SK-N-SH (cell line): ENCODE results near the gene CRB3. TPM values are rescaled to one million over a fixed set of nuclear protein-coding genes. Genes with fewer than 3 reads are reported as not detected.

ENCODE experiments used
- CTCF ChIA-PET: fragments of 300-600, 350-600 bp; formaldehyde crosslinking; extraction: SDS; loops from one replicate; lab custom pipeline; 2021; lab: Yijun Ruan, JAX
- POLR2A ChIA-PET: fragments of 350-600 bp; sonication (Branson Sonifier 250); formaldehyde crosslinking; extraction: SDS; loops from one replicate; lab custom pipeline; 2020; ENCODE audit warnings: antibody characterized with exemption, inconsistent platforms; lab: Yijun Ruan, JAX
- DNase-seq: peaks from one replicate; pipeline ENCODE4 v3.0.0; 2012
- H2AFZ ChIP-seq: fragments of 200-600 bp; sonication (generic); 2 replicates; pipeline ENCODE4 v1.8.1; 2016; ENCODE audit warnings: antibody characterized with exemption, mild to moderate bottlenecking, low read depth
- H3F3A ChIP-seq: fragments of 200-600 bp; sonication (generic); replicated peaks from 2 replicates; pipeline ENCODE3; 2016; ENCODE audit warnings: antibody characterized with exemption, mild to moderate bottlenecking; ENCODE audit not compliant: insufficient read depth
- H3K27ac ChIP-seq, 2 experiments: fragments of 200-500 bp in 1 of 2; fragments of 200-600 bp in 1 of 2; sonication (Bioruptor generic) in 1 of 2; sonication (generic), shearing (Covaris generic) in 1 of 2; 2 replicates each; pipeline versions ENCODE4 v1.5.1 to v1.6.1; 2014 to 2016; ENCODE audit warnings: low read depth in 2 of 2, inconsistent platforms in 1 of 2, low read length in 1 of 2, mild to moderate bottlenecking in 1 of 2, mixed read lengths in 1 of 2
- H3K27me3 ChIP-seq: fragments of 200-600 bp; sonication (generic), shearing (Covaris generic); 2 replicates; pipeline ENCODE4 v1.6.1; 2016; ENCODE audit warnings: mixed run types; ENCODE audit not compliant: insufficient read depth
- H3K36me3 ChIP-seq, 2 experiments: fragments of 200-500 bp in 1 of 2; fragments of 200-600 bp in 1 of 2; sonication (Bioruptor generic) in 1 of 2; sonication (generic) in 1 of 2; replicated peaks in 1 of 2; 2 replicates each; pipeline versions ENCODE3 to v1.5.1; 2014 to 2016; ENCODE audit warnings: low read length in 1 of 2, mild to moderate bottlenecking in 1 of 2; ENCODE audit not compliant: insufficient read depth in 2 of 2, control insufficient read depth in 1 of 2
- H3K4me1 ChIP-seq, 2 experiments: fragments of 200-500 bp in 1 of 2; fragments of 200-600 bp in 1 of 2; sonication (Bioruptor generic) in 1 of 2; sonication (generic), shearing (Covaris generic) in 1 of 2; 2 replicates each; pipeline versions ENCODE4 v1.5.1 to v1.6.1; 2014 to 2016; ENCODE audit warnings: low read depth in 1 of 2, low read length in 1 of 2, mixed run types in 1 of 2; ENCODE audit not compliant: insufficient read depth in 2 of 2, control insufficient read depth in 1 of 2
- H3K4me2 ChIP-seq: fragments of 200-600 bp; sonication (generic), shearing (Covaris generic); 2 replicates; pipeline ENCODE4 v1.6.1; 2017; ENCODE audit warnings: mixed run types
- H3K4me3 ChIP-seq, 2 experiments: fragments of 200-500 bp in 1 of 2; fragments of 200-600 bp in 1 of 2; sonication (Bioruptor generic) in 1 of 2; sonication (generic), shearing (Covaris generic) in 1 of 2; 2 replicates each; pipeline versions ENCODE4 v1.5.1 to v1.8.1; 2014 to 2016; ENCODE audit warnings: low read depth in 2 of 2, inconsistent platforms in 1 of 2, low read length in 1 of 2, mild to moderate bottlenecking in 1 of 2, mixed read lengths in 1 of 2, moderate library complexity in 1 of 2
- H3K79me2 ChIP-seq: fragments of 200-600 bp; sonication (generic); 2 replicates; pipeline ENCODE4 v1.8.1; 2017; ENCODE audit warnings: mild to moderate bottlenecking; ENCODE audit not compliant: insufficient read depth
- H3K9ac ChIP-seq: fragments of 200-600 bp; sonication (generic); 2 replicates; pipeline ENCODE4 v1.6.1; 2017; ENCODE audit warnings: mixed run types
- H3K9me2 ChIP-seq: fragments of 200-600 bp; sonication (generic); 2 replicates; pipeline ENCODE4 v1.6.1; 2017; ENCODE audit warnings: mixed run types
- H3K9me3 ChIP-seq: fragments of 200-600 bp; sonication (generic); 2 replicates; pipeline ENCODE4 v1.6.1; 2017; ENCODE audit warnings: mixed run types, mild to moderate bottlenecking, moderate library complexity
- H4K20me1 ChIP-seq: fragments of 200-600 bp; sonication (generic); 2 replicates; pipeline ENCODE4 v1.6.1; 2017; ENCODE audit warnings: mild to moderate bottlenecking, mixed run types; ENCODE audit not compliant: insufficient read depth
- ELF1 ChIP-seq: IDR thresholded peaks from 2 replicates; pipeline ENCODE4 v1.4.0; 2012
- EZH2phosphoT487 ChIP-seq: fragments of 200-600 bp; sonication (generic); IDR thresholded peaks from 2 replicates; pipeline ENCODE4 v1.6.1; 2017; ENCODE audit warnings: low read depth, mixed run types, mild to moderate bottlenecking, antibody characterized with exemption, moderate library complexity, borderline replicate concordance
- FOXJ3 ChIP-seq: sonication (generic); formaldehyde crosslinking; IDR thresholded peaks from 2 replicates; pipeline ENCODE4 v1.5.1; 2020; ENCODE audit warnings: mild to moderate bottlenecking, missing genetic modification reagents
- FOXM1 ChIP-seq: IDR thresholded peaks from 2 replicates; pipeline ENCODE4 v1.4.0; 2012; ENCODE audit warnings: low read depth, mild to moderate bottlenecking
- GATA2 ChIP-seq: sonication (generic); formaldehyde crosslinking; IDR thresholded peaks from 2 replicates; pipeline ENCODE4 v1.5.0; 2020; ENCODE audit warnings: mild to moderate bottlenecking, missing genetic modification reagents
- JUND ChIP-seq: IDR thresholded peaks from 2 replicates; pipeline ENCODE4 v1.4.0; 2012
- MAX ChIP-seq: IDR thresholded peaks from 2 replicates; pipeline ENCODE4 v1.4.0; 2012; ENCODE audit warnings: low read depth
- MEF2A ChIP-seq: IDR thresholded peaks from 2 replicates; pipeline ENCODE4 v1.4.0; 2012; ENCODE audit warnings: low read depth, borderline replicate concordance
- NRF1 ChIP-seq: IDR thresholded peaks from 2 replicates; pipeline ENCODE4 v1.6.1; 2012; ENCODE audit warnings: low read depth, mild to moderate bottlenecking, low read length
- PBX3 ChIP-seq: IDR thresholded peaks from 2 replicates; pipeline ENCODE4; 2012
- POLR2AphosphoS5 ChIP-seq: IDR thresholded peaks from 2 replicates; pipeline ENCODE4 v1.6.1; 2012; ENCODE audit warnings: low read depth, low read length
- RCOR1 ChIP-seq: fragments of 150-350 bp; IDR thresholded peaks from 2 replicates; pipeline ENCODE4 v1.6.1; 2017; ENCODE audit warnings: antibody characterized with exemption, low read length
- REST ChIP-seq: IDR thresholded peaks from 2 replicates; pipeline ENCODE4 v1.6.1; 2012; ENCODE audit warnings: mild to moderate bottlenecking, low read depth, low read length, moderate library complexity
- RFX5 ChIP-seq: IDR thresholded peaks from 2 replicates; pipeline ENCODE4 v1.6.1; 2012; ENCODE audit warnings: mild to moderate bottlenecking, improper control_type of control experiment, low read length
- RXRA ChIP-seq: IDR thresholded peaks from 2 replicates; pipeline ENCODE4 v1.4.0; 2012; ENCODE audit warnings: low read depth, mild to moderate bottlenecking, borderline replicate concordance
- SIN3A ChIP-seq: IDR thresholded peaks from 2 replicates; pipeline ENCODE4 v1.6.1; 2012; ENCODE audit warnings: low read depth, mild to moderate bottlenecking, low read length, moderate library complexity, borderline replicate concordance
- TAF1 ChIP-seq: IDR thresholded peaks from 2 replicates; pipeline ENCODE4 v1.6.1; 2012; ENCODE audit warnings: low read depth, mild to moderate bottlenecking, low read length, moderate library complexity, borderline replicate concordance
- TCF12 ChIP-seq: IDR thresholded peaks from 2 replicates; pipeline ENCODE4 v1.4.0; 2012
- TEAD4 ChIP-seq: IDR thresholded peaks from 2 replicates; pipeline ENCODE4 v1.4.0; 2012; ENCODE audit warnings: mild to moderate bottlenecking, borderline replicate concordance; ENCODE audit not compliant: insufficient read depth
- USF2 ChIP-seq: fragments of 150-350 bp; IDR thresholded peaks from 2 replicates; pipeline ENCODE4 v1.6.1; 2017; ENCODE audit warnings: antibody characterized with exemption, low read length, low read depth, borderline replicate concordance
- WGBS: methylation state at CpG from one replicate; pipeline ENCODE4 v1.1.6; 2017; ENCODE audit warnings: low lambda C conversion rate; 5-methylcytosine and 5-hydroxymethylcytosine counted together
- polyA plus RNA-seq, 3 experiments: library from polyadenylated mRNA; depleted of rRNA; stranded (reverse); fragments of >200 nt; gene quantifications; 2 replicates each; pipeline ENCODE4 v1.2.3, GENCODE V29; 2012

Gene CRB3
- polyA plus RNA-seq, 1 of the 3 experiments (the other 2 are of a cell fraction), result not detected

GRCh38 chr19:6465663-6466062 lies 1.6 kb downstream of the CRB3 start:
- Histone ChIP-seq H3K4me3 (no peak overlapping the region), H3K27me3 (peaks cover 46% of the 10 kb centered on the region), H3K9me3 (no peaks in the 10 kb centered on the region), H3K9ac (no peak overlapping the region), H3K4me2 (no peak overlapping the region), H3F3A (no peaks in the 10 kb centered on the region), H3K9me2 (no peaks in the 10 kb centered on the region), H2AFZ (no peak overlapping the region), H3K79me2 (no peaks in the 10 kb centered on the region), H3K27ac (no peak overlapping the region)
- no peak for DNase-seq
- WGBS, result 44% methylated on average over 5 of the region's 8 CpGs
- POLR2A ChIA-PET, result no interaction called here
- TF ChIP-seq FOXJ3 (CRISPR knock-in tag), result no peak
- no peak for TF ChIP-seq RFX5
- no peak for TF ChIP-seq FOXM1
- no peak for TF ChIP-seq TCF12
- no peak for TF ChIP-seq ELF1
- TF ChIP-seq PBX3, result no peak
- TF ChIP-seq MEF2A, result no peak
- TF ChIP-seq, all 33 proteins: peak for 0
- Histone ChIP-seq H3K36me3 (no peaks in the 10 kb centered on the region), H3K4me1 (peaks cover 0 to 2% of the 10 kb centered on the region in 2 experiments; a peak in 1 of 4 replicates), H4K20me1 (no peaks in the 10 kb centered on the region)
- CTCF ChIA-PET, result interaction anchor here (1.2 kb wide), 1 partner anchor 51 kb away, joined by 4 read pairs; no protein-coding TSS in a partner anchor

- H3K79me2 ChIP-seq, result no peaks in the 10 kb centered on the region
- H2AFZ ChIP-seq, result no peak overlapping the region
- no peak overlapping the region for H3K4me2 ChIP-seq
- no peak overlapping the region for H3K9ac ChIP-seq
- H4K20me1 ChIP-seq, result no peaks in the 10 kb centered on the region
- H3F3A ChIP-seq, result no peaks in the 10 kb centered on the region
- TF ChIP-seq TAF1 (no peak), RFX5 (no peak), MAX (no peak), EZH2phosphoT487 (no peak), ELF1 (no peak), JUND (no peak), RCOR1 (no peak), NRF1 (no peak), REST (no peak), TCF12 (no peak), SIN3A (no peak), FOXM1 (no peak), USF2 (no peak), RXRA (no peak), POLR2AphosphoS5 (no peak), MEF2A (no peak), TEAD4 (no peak), PBX3 (no peak), GATA2 (no peak)
- TF ChIP-seq, all 33 proteins: peak for 0
- DNase-seq, result no peak
- 12% methylated on average over 4 of the region's 21 CpGs for WGBS
- H3K9me3 ChIP-seq, result no peaks in the 10 kb centered on the region
- no peaks in the 10 kb centered on the region for H3K36me3 ChIP-seq
- ChIA-PET POLR2A (no interaction called here), CTCF (no interaction called here)
- H3K9me2 ChIP-seq, result no peaks in the 10 kb centered on the region
- H3K27me3 ChIP-seq, result peaks cover 46% of the 10 kb centered on the region
- peaks cover 0 to 2% of the 10 kb centered on the region in 2 experiments; a peak in 1 of 4 replicates for H3K4me1 ChIP-seq
- H3K4me3 ChIP-seq, result no peak overlapping the region
- no peak overlapping the region for H3K27ac ChIP-seq
Measured at GRCh38 chr19:6466526-6467248, 2.6 kb downstream of the CRB3 start.
